ENCODE measurements around the gene PDCL2. TPM values are rescaled to one million over a fixed set of nuclear protein-coding genes. Genes with fewer than 3 reads are reported as not detected.
"Not testable (repeated sequence)": the region's sequence is repeated elsewhere in the genome, so short reads cannot be mapped to it uniquely, and the experiment has no call there.

PDCL2 gene
- total RNA-seq, 4 donors from 2014 or later, result not detected

DNA sequence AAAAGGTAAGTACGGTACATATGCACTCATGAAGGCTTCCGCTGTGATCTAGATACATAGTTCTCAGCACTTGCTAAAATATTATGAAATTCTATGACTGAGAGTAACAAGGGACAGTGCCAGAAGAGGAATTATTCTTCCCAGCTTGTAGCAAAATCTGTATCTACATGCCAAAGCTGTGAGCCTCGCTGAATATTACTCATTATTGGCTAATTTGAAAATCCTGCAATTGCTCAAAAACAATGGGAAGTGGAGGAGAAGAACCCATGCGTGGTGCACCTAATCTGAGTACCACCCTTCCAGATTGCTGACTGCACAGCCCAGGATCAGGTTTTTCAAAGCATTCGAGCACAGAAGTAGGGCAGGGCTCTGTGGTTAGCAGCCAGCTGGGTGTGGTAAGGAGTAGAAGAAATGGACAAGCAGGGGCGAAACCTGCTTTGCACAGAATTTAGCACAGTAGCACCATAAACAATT is 17.4 kb upstream of the PDCL2 start:
- Histone ChIP-seq H3K27ac (no peak overlapping the region), H3K27me3 (no peaks in the 10 kb centered on the region), H3K36me3 (no peaks in the 10 kb centered on the region), H3K4me1 (no peaks in the 10 kb centered on the region), H3K4me3 (no peak overlapping the region), H3K9me3 (no peaks in the 10 kb centered on the region)
- no peak for TF ChIP-seq POLR2A (IDR thresholded peaks at IDR 0.05)
- TF ChIP-seq, protein P1, sequence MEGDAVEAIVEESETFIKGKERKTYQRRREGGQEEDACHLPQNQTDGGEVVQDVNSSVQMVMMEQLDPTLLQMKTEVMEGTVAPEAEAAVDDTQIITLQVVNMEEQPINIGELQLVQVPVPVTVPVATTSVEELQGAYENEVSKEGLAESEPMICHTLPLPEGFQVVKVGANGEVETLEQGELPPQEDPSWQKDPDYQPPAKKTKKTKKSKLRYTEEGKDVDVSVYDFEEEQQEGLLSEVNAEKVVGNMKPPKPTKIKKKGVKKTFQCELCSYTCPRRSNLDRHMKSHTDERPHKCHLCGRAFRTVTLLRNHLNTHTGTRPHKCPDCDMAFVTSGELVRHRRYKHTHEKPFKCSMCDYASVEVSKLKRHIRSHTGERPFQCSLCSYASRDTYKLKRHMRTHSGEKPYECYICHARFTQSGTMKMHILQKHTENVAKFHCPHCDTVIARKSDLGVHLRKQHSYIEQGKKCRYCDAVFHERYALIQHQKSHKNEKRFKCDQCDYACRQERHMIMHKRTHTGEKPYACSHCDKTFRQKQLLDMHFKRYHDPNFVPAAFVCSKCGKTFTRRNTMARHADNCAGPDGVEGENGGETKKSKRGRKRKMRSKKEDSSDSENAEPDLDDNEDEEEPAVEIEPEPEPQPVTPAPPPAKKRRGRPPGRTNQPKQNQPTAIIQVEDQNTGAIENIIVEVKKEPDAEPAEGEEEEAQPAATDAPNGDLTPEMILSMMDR (IDR thresholded peaks at IDR 0.05), result no peak
- DNase-seq, result no peak

DNA sequence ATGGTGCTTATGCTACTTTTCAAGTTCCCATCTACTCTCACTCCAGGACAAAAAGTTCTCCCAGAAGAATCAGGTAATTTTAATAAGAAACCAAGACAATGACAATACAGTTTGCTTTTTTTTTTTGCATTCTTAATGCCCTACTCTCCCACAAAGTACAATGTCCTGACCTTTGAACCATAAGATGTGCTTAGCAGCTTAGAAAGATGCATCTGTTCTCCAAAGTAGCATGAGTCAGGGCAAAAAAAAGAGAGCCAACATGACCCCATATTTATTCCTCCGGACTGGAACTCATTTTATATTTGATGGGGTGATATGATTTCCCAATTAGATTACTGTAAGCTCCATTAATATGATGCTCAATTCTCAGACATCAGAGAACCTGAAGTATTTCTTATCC is 16.5 kb upstream of the PDCL2 start:
- H3K27ac ChIP-seq, result no peak overlapping the region
- no peaks in the 10 kb centered on the region for H3K9me3 ChIP-seq
- H3K4me1 ChIP-seq, result no peaks in the 10 kb centered on the region
- H3K36me3 ChIP-seq, result no peaks in the 10 kb centered on the region
- TF ChIP-seq, protein P1 (IDR thresholded peaks at IDR 0.05), result no peak
- TF ChIP-seq POLR2A (IDR thresholded peaks at IDR 0.05), result no peak
- no peak for DNase-seq
- no peak overlapping the region for H3K4me3 ChIP-seq
- H3K27me3 ChIP-seq, result no peaks in the 10 kb centered on the region

DNA sequence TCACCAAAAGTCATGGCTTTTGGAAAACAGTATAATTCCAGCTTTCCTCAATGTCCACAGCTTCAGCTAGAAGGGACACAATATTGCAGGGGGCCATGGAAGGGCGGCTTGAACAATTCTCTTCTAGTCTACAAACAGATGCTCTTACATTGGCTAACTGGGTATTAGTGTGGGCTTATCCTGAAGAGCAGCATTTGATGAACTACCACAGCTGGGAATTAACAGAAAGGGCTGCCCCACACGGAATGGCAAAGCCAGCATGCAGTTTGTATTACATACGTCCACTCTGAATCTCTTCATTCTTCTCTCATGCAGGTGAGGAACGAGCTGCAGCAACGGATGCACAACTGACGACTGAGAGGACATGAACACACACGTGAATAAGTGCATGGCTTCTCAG is 13.0 kb upstream of the PDCL2 start:
- H3K27me3 ChIP-seq, result no peaks in the 10 kb centered on the region
- no peak overlapping the region for H3K27ac ChIP-seq
- no peak overlapping the region for H3K4me3 ChIP-seq
- no peaks in the 10 kb centered on the region for H3K36me3 ChIP-seq
- H3K4me1 ChIP-seq, result no peaks in the 10 kb centered on the region
- DNase-seq, result no peak
- TF ChIP-seq, protein P1 (IDR thresholded peaks at IDR 0.05), result no peak
- TF ChIP-seq POLR2A (IDR thresholded peaks at IDR 0.05), result no peak
- no peaks in the 10 kb centered on the region for H3K9me3 ChIP-seq

DNA sequence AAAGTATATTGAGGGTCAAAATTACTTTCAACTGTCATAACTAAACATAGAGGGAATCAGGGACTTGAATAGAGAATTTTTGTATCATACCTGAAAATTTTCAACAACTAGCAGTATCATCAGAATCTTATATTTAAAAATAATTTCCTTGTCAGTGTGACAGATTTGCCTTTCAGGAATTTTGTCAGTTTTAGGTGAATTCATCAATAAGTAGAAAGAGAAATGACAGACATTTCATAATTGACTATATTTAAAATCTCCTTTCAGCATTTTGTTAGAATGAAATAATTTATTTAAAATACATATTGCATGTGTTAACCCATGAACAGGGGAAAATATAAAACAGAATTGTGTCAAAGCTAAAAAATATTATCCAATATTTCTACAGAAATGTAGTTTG is 8.6 kb upstream of the PDCL2 start:
- TF ChIP-seq, protein P1 (IDR thresholded peaks at IDR 0.05), result no peak
- no peak for TF ChIP-seq POLR2A (IDR thresholded peaks at IDR 0.05)
- Histone ChIP-seq H3K27me3 (no peaks in the 10 kb centered on the region), H3K4me1 (no peaks in the 10 kb centered on the region), H3K4me3 (no peak overlapping the region), H3K9me3 (no peaks in the 10 kb centered on the region), H3K27ac (no peak overlapping the region), H3K36me3 (no peaks in the 10 kb centered on the region)
- no peak for DNase-seq

DNA sequence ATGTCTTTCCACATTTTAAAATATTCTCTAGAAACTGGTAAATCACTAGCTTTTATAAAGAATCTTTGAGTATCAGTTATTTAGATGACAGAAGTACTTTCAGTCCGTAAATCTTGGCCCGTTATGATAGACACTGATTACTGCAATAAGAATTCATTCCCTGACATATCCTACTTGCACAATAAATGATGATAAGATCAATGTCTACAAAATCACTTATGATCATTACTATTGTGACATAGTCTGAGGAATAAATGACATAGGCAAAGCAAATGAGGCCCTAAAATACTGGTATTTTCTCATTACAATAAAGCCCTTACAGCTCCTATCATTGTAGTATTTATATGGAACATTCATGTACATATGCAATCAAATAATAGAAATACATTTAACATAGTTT is 6.6 kb upstream of the PDCL2 start:
- Histone ChIP-seq H3K4me1 (no peaks in the 10 kb centered on the region), H3K4me3 (no peak overlapping the region), H3K27ac (no peak overlapping the region), H3K36me3 (no peaks in the 10 kb centered on the region), H3K9me3 (no peaks in the 10 kb centered on the region), H3K27me3 (no peaks in the 10 kb centered on the region)
- TF ChIP-seq POLR2A (IDR thresholded peaks at IDR 0.05), result no peak
- TF ChIP-seq, protein P1 (IDR thresholded peaks at IDR 0.05), result no peak
- DNase-seq, result no peak

DNA sequence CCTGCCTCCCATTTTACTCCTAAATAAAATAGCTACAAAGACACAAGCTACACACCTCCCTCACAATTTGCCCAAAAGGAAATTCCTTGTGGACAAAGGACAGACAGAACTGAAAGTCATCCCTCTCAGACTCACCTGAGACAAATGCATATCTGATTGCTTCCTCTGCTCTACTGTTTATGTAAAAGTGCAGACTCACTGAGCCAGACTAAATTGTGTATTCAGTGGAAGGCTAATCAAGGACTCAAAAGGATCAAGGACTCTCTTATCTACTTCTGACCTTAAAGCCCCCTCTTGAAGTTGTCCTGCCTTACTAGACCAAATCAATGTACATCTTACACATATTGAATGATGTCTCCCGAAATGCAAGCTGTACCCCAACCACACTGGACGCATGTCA is 3.9 kb downstream of the PDCL2 start:
- no peak overlapping the region for H3K4me3 ChIP-seq
- H3K27me3 ChIP-seq, result no peaks in the 10 kb centered on the region
- no peak for TF ChIP-seq POLR2A (IDR thresholded peaks at IDR 0.05)
- TF ChIP-seq, protein P1 (IDR thresholded peaks at IDR 0.05), result no peak
- H3K27ac ChIP-seq, result no peak overlapping the region
- H3K36me3 ChIP-seq, result no peaks in the 10 kb centered on the region
- no peaks in the 10 kb centered on the region for H3K9me3 ChIP-seq
- no peaks in the 10 kb centered on the region for H3K4me1 ChIP-seq
- no peak for DNase-seq

DNA sequence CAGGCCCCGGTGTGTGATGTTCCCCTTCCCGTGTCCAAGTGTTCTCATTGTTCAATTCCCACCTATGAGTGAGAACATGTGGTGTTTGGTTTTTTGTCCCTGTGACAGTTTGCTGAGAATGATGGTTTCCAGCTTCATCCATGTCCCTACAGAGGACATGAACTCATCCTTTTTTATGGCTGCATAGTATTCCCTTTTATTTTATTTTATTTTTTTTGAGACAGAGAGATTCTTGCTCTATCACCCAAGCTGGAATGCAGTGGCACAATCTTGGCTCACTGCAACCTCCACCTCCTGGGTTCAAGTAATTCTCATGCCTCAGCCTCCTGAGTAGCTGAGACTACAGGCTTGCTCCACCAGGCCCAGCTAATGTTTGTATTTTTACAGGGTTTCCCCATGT is 9.3 kb downstream of the PDCL2 start:
- not testable (repeated sequence) for H3K4me1 ChIP-seq, H3K4me3 ChIP-seq, H3K27me3 ChIP-seq, H3K36me3 ChIP-seq, H3K27ac ChIP-seq, H3K9me3 ChIP-seq, DNase-seq

Measured in Peyer's patch (tissue), 4 donors.